ENCODE results near the gene IWS1.

DNA sequence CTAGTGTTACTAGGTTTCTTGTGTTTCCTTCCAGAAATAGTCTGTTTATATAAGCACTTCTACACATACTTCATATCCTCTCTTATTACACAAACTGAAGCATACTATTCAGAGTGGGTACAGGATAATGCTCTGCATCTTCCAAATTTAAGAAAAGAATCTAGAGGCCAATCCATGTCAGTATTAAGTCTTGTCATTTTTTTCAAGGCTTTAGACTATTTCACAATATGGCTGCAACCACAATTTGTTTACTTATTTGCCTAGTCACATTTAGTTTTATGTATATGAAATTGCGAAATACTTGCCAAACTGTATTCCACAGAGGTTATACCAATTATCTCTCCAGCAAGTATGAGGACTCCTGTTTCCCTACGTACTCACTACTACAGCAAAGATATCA lies 27.9 kb downstream of the IWS1 start:
- TF ChIP-seq SIN3A (IDR thresholded peaks at IDR 0.05; ENCODE audit: borderline replicate concordance, insufficient read depth, low read length) (no peak), POLR2AphosphoS5 (IDR thresholded peaks at IDR 0.05; ENCODE audit: low read depth, low read length) (no peak)

Measured in PFSK-1 (cell line).